Gastroesophageal sphincter (tissue), 4 donors: ENCODE data around the gene FBXL20. TPM values are rescaled to one million over a fixed set of nuclear protein-coding genes. Genes with fewer than 3 reads are reported as not detected.

Experiments
- ATAC-seq: fragments of 150-250 bp; one replicate; pipeline ENCODE4 v1.9.1; 2016; ENCODE audit warnings: mild to moderate bottlenecking, moderate library complexity
- H3K27ac ChIP-seq, 4 donors: fragments of 200-600 bp; sonication (generic) in 3 of 4; 1 replicate in 3 of 4; 2 replicates in 1 of 4; pipeline ENCODE4 v1.5.1; 2016 to 2019
- H3K27me3 ChIP-seq: fragments of 200-600 bp; sonication (generic); one replicate; pipeline ENCODE4 v1.5.1; 2019
- H3K36me3 ChIP-seq, 2 donors: fragments of 200-600 bp; sonication (generic); one replicate each; pipeline ENCODE4 v1.5.1; 2019; ENCODE audit warnings: control low read depth in 1 of 2
- H3K4me1 ChIP-seq, 3 donors: fragments of 200-600 bp; sonication (generic); 1 replicate in 2 of 3; 2 replicates in 1 of 3; pipeline ENCODE4 v1.5.1; 2016 to 2019; ENCODE audit warnings: control low read depth in 2 of 3
- H3K4me3 ChIP-seq, 2 donors: fragments of 200-600 bp; sonication (generic); one replicate each; pipeline ENCODE4 v1.5.1; 2019; ENCODE audit warnings: mild to moderate bottlenecking in 1 of 2, moderate library complexity in 1 of 2
- H3K9me3 ChIP-seq, 3 donors: fragments of 200-600 bp; sonication (generic); one replicate each; pipeline ENCODE4 v1.5.1; 2017 to 2019; ENCODE audit warnings: control low read depth in 2 of 3
- CTCF ChIP-seq, 4 experiments: fragments of 200-600 bp in 2 of 4; fragments of 450-650 bp in 2 of 4; sonication (generic) in 1 of 4; IDR thresholded peaks; one replicate each; pipeline ENCODE4 v1.5.1; 2017 to 2019; ENCODE audit warnings: antibody characterized with exemption in 4 of 4, mild to moderate bottlenecking in 2 of 4, moderate library complexity in 2 of 4
- EP300 ChIP-seq: sonication (generic); formaldehyde crosslinking; IDR thresholded peaks from one replicate; pipeline ENCODE4 v1.6.1; 2017; ENCODE audit warnings: antibody characterized with exemption, mild to moderate bottlenecking
- POLR2A ChIP-seq, 2 donors: fragments of 450-650 bp; IDR thresholded peaks; one replicate each; pipeline ENCODE4 v1.6.1; 2017; ENCODE audit warnings: antibody characterized with exemption in 2 of 2, mild to moderate bottlenecking in 2 of 2, moderate library complexity in 1 of 2
- POLR2AphosphoS5 ChIP-seq: sonication (generic); formaldehyde crosslinking; IDR thresholded peaks from one replicate; pipeline ENCODE4 v1.6.1; 2017; ENCODE audit warnings: antibody characterized with exemption
- WGBS, 2 donors: methylation state at CpG; one replicate each; pipeline ENCODE4 v1.1.5; 2018; ENCODE audit warnings: low coverage in 1 of 2; 5-methylcytosine and 5-hydroxymethylcytosine counted together
- total RNA-seq, 4 donors: library from RNA; depleted of rRNA; stranded (reverse); fragments of >200 nt; gene quantifications; one replicate each; pipeline ENCODE4 v1.1.0, GENCODE V29; 2016

The FBXL20 gene
- total RNA-seq, 4 donors from 2014 or later: 16.8 to 25.9 (median 21.5) TPM

GRCh38 chr17:39227364-39227919 is 174.0 kb downstream of the FBXL20 start:
- no peaks in the 10 kb centered on the region for H3K36me3 ChIP-seq
- H3K27ac ChIP-seq: no peak overlapping the region
- peaks cover 90% of the 10 kb centered on the region for H3K27me3 ChIP-seq
- H3K4me3 ChIP-seq: no peak overlapping the region
- no peaks in the 10 kb centered on the region for H3K9me3 ChIP-seq
- TF ChIP-seq CTCF (IDR thresholded peaks at IDR 0.05): no peak
- no peak for TF ChIP-seq POLR2AphosphoS5
- TF ChIP-seq EP300: no peak
- no peak for TF ChIP-seq POLR2A (IDR thresholded peaks at IDR 0.05)
- H3K4me1 ChIP-seq: peaks cover 0 to 36% (median 24%) of the 10 kb centered on the region in 3 donors
- WGBS, 2 donors: 60 to 88% methylated on average over 1 of the region's 2 CpGs
- ATAC-seq: no peak

- H3K4me1 ChIP-seq: peaks cover 0 to 23% (median 18%) of the 10 kb centered on the region in 3 donors
- no peaks in the 10 kb centered on the region for H3K9me3 ChIP-seq
- WGBS, 2 donors: 12 to 18% methylated on average over 7 to 13 of the region's 24 CpGs
- H3K4me3 ChIP-seq: peak overlapping the region; percentile 15 to 54
- no peak overlapping the region for H3K27ac ChIP-seq
- peak; percentile 68 for ATAC-seq
- H3K36me3 ChIP-seq: no peaks in the 10 kb centered on the region
- TF ChIP-seq POLR2A (IDR thresholded peaks at IDR 0.05) (no peak), CTCF (IDR thresholded peaks at IDR 0.05) (no peak), EP300 (no peak), POLR2AphosphoS5 (no peak)
- peaks cover 77% of the 10 kb centered on the region for H3K27me3 ChIP-seq
Observed at GRCh38 chr17:39225959-39226683, 175.3 kb downstream of the FBXL20 start.

- peaks cover 70% of the 10 kb centered on the region for H3K27me3 ChIP-seq
Observed at GRCh38 chr17:39225308-39225958, 176.0 kb downstream of the FBXL20 start, which contains the start of gene STAC2. STAC2 (minus strand) TSS chr17:39225945; CDS start chr17:39225502, 443 bp downstream.

GRCh38 chr17:39224778-39225307 is 176.6 kb downstream of the FBXL20 start:
- H3K27me3 ChIP-seq: peaks cover 65% of the 10 kb centered on the region
- no peak for ATAC-seq
- whole genome bisulfite sequencing, 2 donors: no CpG with 5 or more reads among the region's 68 CpGs
- H3K4me1 ChIP-seq: peaks cover 0 to 23% (median 18%) of the 10 kb centered on the region in 3 donors
- peak overlapping the region in 1 of 2 donors; percentile 54 for H3K4me3 ChIP-seq
- no peak overlapping the region for H3K27ac ChIP-seq
- H3K9me3 ChIP-seq: no peaks in the 10 kb centered on the region
- no peaks in the 10 kb centered on the region for H3K36me3 ChIP-seq
- TF ChIP-seq POLR2AphosphoS5: no peak
- TF ChIP-seq POLR2A (IDR thresholded peaks at IDR 0.05): no peak
- TF ChIP-seq CTCF (IDR thresholded peaks at IDR 0.05): peak in 1 of 4 experiments; percentile 3
- TF ChIP-seq EP300: no peak

More at GRCh38 chr17:39225308-39225958, 176.0 kb downstream of the FBXL20 start, which contains the start of gene STAC2:
- no peaks in the 10 kb centered on the region for H3K9me3 ChIP-seq
- TF ChIP-seq POLR2AphosphoS5: no peak
- TF ChIP-seq POLR2A (IDR thresholded peaks at IDR 0.05): no peak
- TF ChIP-seq CTCF (IDR thresholded peaks at IDR 0.05): no peak
- TF ChIP-seq EP300: no peak
- no CpG with 5 or more reads among the region's 71 CpGs for WGBS, 2 donors
- peaks cover 0 to 23% (median 18%) of the 10 kb centered on the region in 3 donors for H3K4me1 ChIP-seq
- H3K36me3 ChIP-seq: no peaks in the 10 kb centered on the region
- H3K27ac ChIP-seq: no peak within 1 kb of the TSS
- peak within 1 kb of the TSS; percentile 15 to 54 for H3K4me3 ChIP-seq
- no peak for ATAC-seq
